GM23338 (cell line): ENCODE data around the gene FXYD7. TPM values are rescaled to one million over a fixed set of nuclear protein-coding genes. Genes with fewer than 3 reads are reported as not detected.
A peak's percentile ranks its signal among the peaks of the same experiment; 100 is the strongest.
"Not testable (repeated sequence)": the region's sequence is repeated elsewhere in the genome, so short reads cannot be mapped to it uniquely, and the experiment has no call there.

Source experiments
- ATAC-seq: fragments of 200-7000 bp; cut with Tn5 transposase; 3 replicates; pipeline ENCODE4 v1.9.1; 2020
- DNase-seq: peaks from one replicate; pipeline ENCODE4 v3.0.0-alpha.2; 2015; ENCODE audit warnings: low spot score
- H2AFZ ChIP-seq: fragments of 200-600 bp; sonication (generic); 2 replicates; pipeline ENCODE4 v1.8.0; 2016; ENCODE audit warnings: antibody characterized with exemption, mild to moderate bottlenecking, moderate library complexity
- H3F3A ChIP-seq: fragments of 200-600 bp; sonication (generic); replicated peaks from 2 replicates; pipeline ENCODE4 v1.8.0; 2017; ENCODE audit warnings: antibody characterized with exemption, mixed run types, low read depth
- H3K27ac ChIP-seq: fragments of 200-600 bp; sonication (generic); 2 replicates; pipeline ENCODE4 v1.6.1; 2016; ENCODE audit warnings: low read depth
- H3K27me3 ChIP-seq: fragments of 200-600 bp; sonication (generic); 2 replicates; pipeline ENCODE4 v1.8.0; 2016; ENCODE audit warnings: mild to moderate bottlenecking, mixed run types, moderate library complexity; ENCODE audit not compliant: insufficient read depth
- H3K36me3 ChIP-seq: fragments of 200-600 bp; sonication (generic); 2 replicates; pipeline ENCODE4 v1.8.0; 2016; ENCODE audit warnings: mild to moderate bottlenecking; ENCODE audit not compliant: insufficient read depth
- H3K4me1 ChIP-seq: fragments of 200-600 bp; sonication (generic); 2 replicates; pipeline ENCODE4 v1.8.0; 2016; ENCODE audit warnings: mild to moderate bottlenecking, moderate library complexity; ENCODE audit not compliant: insufficient read depth
- H3K4me2 ChIP-seq: fragments of 200-600 bp; sonication (generic); 2 replicates; pipeline ENCODE4 v1.7.1; 2017; ENCODE audit warnings: mixed run types
- H3K4me3 ChIP-seq: fragments of 200-600 bp; sonication (generic); 2 replicates; pipeline ENCODE4 v1.6.1; 2016; ENCODE audit warnings: mixed run types
- H3K79me2 ChIP-seq: fragments of 200-600 bp; sonication (generic); replicated peaks from 2 replicates; pipeline ENCODE4 v1.8.0; 2017; ENCODE audit warnings: mild to moderate bottlenecking; ENCODE audit not compliant: insufficient read depth
- H3K9me2 ChIP-seq: fragments of 200-600 bp; sonication (generic); 2 replicates; pipeline ENCODE4 v1.8.0; 2017; ENCODE audit not compliant: insufficient read depth
- H4K20me1 ChIP-seq: fragments of 200-600 bp; sonication (generic); replicated peaks from 2 replicates; pipeline ENCODE4 v1.8.0; 2017; ENCODE audit warnings: mild to moderate bottlenecking; ENCODE audit not compliant: insufficient read depth
- H3K27ac Mint-ChIP-seq: 2 replicates; pipeline ENCODE4 v1.8.0; 2020; ENCODE audit warnings: inconsistent platforms, mild to moderate bottlenecking, moderate library complexity, mixed read lengths
- H3K27me3 Mint-ChIP-seq: 3 replicates; pipeline ENCODE4 v1.8.0; 2022; ENCODE audit warnings: low read depth, mild to moderate bottlenecking, moderate library complexity, mixed read lengths, inconsistent platforms; ENCODE audit not compliant: insufficient read depth, poor library complexity
- H3K36me3 Mint-ChIP-seq: 3 replicates; pipeline ENCODE4 v1.8.0; 2021; ENCODE audit warnings: low read depth, mild to moderate bottlenecking, inconsistent platforms, moderate library complexity, mixed read lengths
- H3K4me1 Mint-ChIP-seq: 3 replicates; pipeline ENCODE4 v1.8.0; 2020; ENCODE audit warnings: mild to moderate bottlenecking, inconsistent platforms, mixed read lengths
- H3K4me3 Mint-ChIP-seq: 3 replicates; pipeline ENCODE4 v1.8.0; 2021; ENCODE audit warnings: moderate library complexity, mild to moderate bottlenecking, inconsistent platforms, mixed read lengths
- H3K9me3 Mint-ChIP-seq: 3 replicates; pipeline ENCODE4 v1.8.0; 2020; ENCODE audit warnings: moderate library complexity, mild to moderate bottlenecking, inconsistent platforms, mixed read lengths
- POLR2AphosphoS5 ChIP-seq: IDR thresholded peaks from 2 replicates; pipeline ENCODE4 v1.6.1; 2016; ENCODE audit warnings: antibody characterized with exemption, low read depth
- ZNF462 ChIP-seq: fragments of 250-450 bp; sonication (Bioruptor Pico); IDR thresholded peaks from 2 replicates; pipeline ENCODE4 v1.5.0; 2020; ENCODE audit warnings: mild to moderate bottlenecking, moderate library complexity
- polyA plus RNA-seq: library from polyadenylated mRNA; unstranded; fragments of >200 nt; fragmentation: Nextera tagmentation; extraction: Ambion mirVana; gene quantifications from 2 replicates; pipeline ENCODE4 v1.2.1, GENCODE V29; 2016
- total RNA-seq: library from RNA; depleted of rRNA; stranded (reverse); fragments of >200 nt; shearing (Covaris generic); gene quantifications from 2 replicates; pipeline ENCODE4 v1.2.3, GENCODE V29; 2014

The FXYD7 gene
- total and polyA plus RNA-seq, 2 experiments from 2014 or later: 9.6 to 44.0 TPM

- TF ChIP-seq ZNF462 (CRISPR knock-in tag) (no peak), POLR2AphosphoS5 (no peak)
These were observed 8.4 kb downstream of the FXYD7 start (continued) for GRCh38 chr19:35151273-35152065.

GRCh38 chr19:35153129-35153522, 10.1 kb downstream of the FXYD7 start:
- not testable (repeated sequence) for H3K27ac Mint-ChIP-seq, H4K20me1 ChIP-seq, H2AFZ ChIP-seq, H3K9me3 Mint-ChIP-seq, H3K9me2 ChIP-seq, H3K36me3 ChIP-seq, DNase-seq, ATAC-seq, H3K27me3 ChIP-seq
- Histone ChIP-seq H3K79me2 (peaks cover 16% of the 10 kb centered on the region), H3K4me3 (peak overlapping the region; percentile 90), H3F3A (peaks cover 17% of the 10 kb centered on the region; the same call in 1 of the 2 replicates), H3K4me2 (peak overlapping the region; percentile 84), H3K4me1 (peaks cover 26% of the 10 kb centered on the region), H3K27ac (peak overlapping the region; percentile 80; the same call in 1 of the 2 replicates)
- Mint-ChIP-seq H3K4me3 (peak overlapping the region; percentile 60), H3K36me3 (peaks cover 25% of the 10 kb centered on the region), H3K4me1 (peaks cover 49% of the 10 kb centered on the region), H3K27me3 (peaks cover 14% of the 10 kb centered on the region)
